GM23248 (cell line): ENCODE data around the gene TUBB1. TPM values are rescaled to one million over a fixed set of nuclear protein-coding genes. Genes with fewer than 3 reads are reported as not detected.

Experiments
- DNase-seq: peaks from one replicate; pipeline ENCODE4 v3.0.0-alpha.2; 2015
- H2AFZ ChIP-seq: fragments of 200-600 bp; sonication (generic); 2 replicates; pipeline ENCODE4 v1.6.1; 2016; ENCODE audit warnings: antibody characterized with exemption
- H3F3A ChIP-seq: fragments of 200-600 bp; sonication (generic); 2 replicates; pipeline ENCODE4 v1.6.1; 2016; ENCODE audit warnings: mild to moderate bottlenecking, antibody characterized with exemption, mixed run types; ENCODE audit not compliant: insufficient read depth
- H3K27ac ChIP-seq: fragments of 200-600 bp; sonication (generic); 2 replicates; pipeline ENCODE4 v1.5.1; 2016; ENCODE audit warnings: mild to moderate bottlenecking
- H3K27me3 ChIP-seq: fragments of 200-600 bp; sonication (generic); replicated peaks from 2 replicates; pipeline ENCODE4 v1.6.1; 2016; ENCODE audit warnings: mild to moderate bottlenecking; ENCODE audit not compliant: insufficient read depth
- H3K36me3 ChIP-seq: fragments of 200-600 bp; sonication (generic); 2 replicates; pipeline ENCODE4 v1.6.1; 2016; ENCODE audit warnings: low read depth, mild to moderate bottlenecking
- H3K4me1 ChIP-seq: fragments of 200-600 bp; sonication (generic); 2 replicates; pipeline ENCODE4 v1.6.1; 2016; ENCODE audit warnings: mild to moderate bottlenecking; ENCODE audit not compliant: insufficient read depth
- H3K4me2 ChIP-seq: fragments of 200-600 bp; sonication (generic); one replicate; pipeline ENCODE4 v1.6.1; 2016; ENCODE audit warnings: mild to moderate bottlenecking; ENCODE audit not compliant: unreplicated experiment
- H3K4me3 ChIP-seq: fragments of 200-600 bp; sonication (generic); 2 replicates; pipeline ENCODE4 v1.5.1; 2016; ENCODE audit warnings: mild to moderate bottlenecking
- H3K79me2 ChIP-seq: fragments of 200-600 bp; sonication (generic); 2 replicates; pipeline ENCODE4 v1.6.1; 2016; ENCODE audit warnings: mild to moderate bottlenecking; ENCODE audit not compliant: insufficient read depth
- H3K9ac ChIP-seq: fragments of 200-600 bp; sonication (generic); 2 replicates; pipeline ENCODE4 v1.6.1; 2016; ENCODE audit warnings: mild to moderate bottlenecking
- H3K9me2 ChIP-seq: fragments of 200-600 bp; sonication (generic); 2 replicates; pipeline ENCODE4 v1.6.1; 2016; ENCODE audit warnings: mixed run types, mild to moderate bottlenecking, moderate library complexity; ENCODE audit not compliant: insufficient read depth
- H3K9me3 ChIP-seq: fragments of 200-600 bp; sonication (generic); one replicate; pipeline ENCODE4 v1.6.1; 2017; ENCODE audit warnings: low read depth
- H4K20me1 ChIP-seq: fragments of 200-600 bp; sonication (generic); 2 replicates; pipeline ENCODE4 v1.6.0; 2016; ENCODE audit not compliant: insufficient read depth
- EZH2 ChIP-seq: fragments of 200-600 bp; sonication (generic); IDR thresholded peaks from 2 replicates; pipeline ENCODE4 v1.6.1; 2018; ENCODE audit warnings: antibody characterized with exemption, mild to moderate bottlenecking; ENCODE audit not compliant: insufficient read depth, poor library complexity, severe bottlenecking
- EZH2phosphoT487 ChIP-seq: fragments of 200-600 bp; sonication (generic); IDR thresholded peaks from 2 replicates; pipeline ENCODE4 v1.6.1; 2018; ENCODE audit warnings: antibody characterized with exemption, moderate library complexity, mild to moderate bottlenecking, low read depth; ENCODE audit not compliant: insufficient read depth
- WGBS, 2 experiments: methylation state at CpG; one replicate each; pipeline ENCODE4 v1.1.6; 2015 to 2017; ENCODE audit warnings: low lambda C conversion rate in 2 of 2, low coverage in 1 of 2; ENCODE audit errors: missing lambda C conversion rate in 2 of 2; 5-methylcytosine and 5-hydroxymethylcytosine counted together
- in situ Hi-C: fragments of 300-500 bp; cut with MboI; formaldehyde crosslinking; loops from 2 replicates; pipeline ENCODE4 v1.15.0; 2020
- polyA plus RNA-seq: library from polyadenylated mRNA; unstranded; fragments of >200 nt; fragmentation: Nextera tagmentation; extraction: Ambion mirVana; gene quantifications from 2 replicates; pipeline ENCODE4 v1.2.1, GENCODE V29; 2016
- total RNA-seq: library from RNA; depleted of rRNA; stranded (reverse); fragments of >200 nt; shearing (Covaris generic); gene quantifications from 2 replicates; pipeline ENCODE4 v1.2.3, GENCODE V29; 2014

Gene TUBB1
- total and polyA plus RNA-seq, 2 experiments from 2014 or later = 0.09 TPM; not detected in 1

DNA sequence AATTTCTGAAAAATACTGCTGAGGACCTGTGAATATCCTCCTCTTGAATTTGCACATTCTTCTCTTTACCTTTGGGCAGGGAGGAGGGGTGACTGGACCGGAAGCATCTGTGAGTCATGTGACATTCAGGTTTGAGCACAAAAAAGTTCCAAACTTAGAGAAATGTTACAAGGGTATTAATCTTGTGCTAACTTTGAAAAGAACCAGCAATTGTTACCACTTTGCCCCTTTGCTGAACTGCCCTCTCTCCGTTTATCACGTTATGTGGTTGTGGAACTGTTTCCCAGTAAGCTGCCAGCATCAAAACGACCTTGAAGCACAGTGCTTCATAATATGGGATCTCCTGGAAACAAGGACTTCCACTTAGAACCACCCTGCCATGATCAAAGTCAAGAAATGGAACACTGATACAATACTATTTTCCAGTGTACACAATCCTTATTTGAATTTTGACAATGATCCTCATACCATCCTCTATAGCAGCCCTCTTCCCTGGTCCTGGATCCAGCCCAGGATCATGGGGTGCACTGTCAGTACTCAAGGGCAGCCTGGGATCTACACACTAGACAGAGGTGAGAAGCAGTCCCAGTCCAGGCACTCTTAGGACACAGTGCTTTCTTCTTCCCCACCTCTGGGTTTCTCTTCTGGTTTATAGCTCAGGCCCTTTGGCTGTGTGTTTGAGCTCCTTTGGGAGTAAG, 2.3 kb upstream of the TUBB1 start:
- WGBS, 2 experiments = 66 to 68% methylated on average over 4 of the region's 4 CpGs
- Histone ChIP-seq H3F3A (peaks cover 27% of the 10 kb centered on the region), H3K79me2 (0 out of 2 replicates have a peak, but pooled peaks cover 4% of the 10 kb centered on the region), H3K9ac (no peak overlapping the region), H3K36me3 (no peaks in the 10 kb centered on the region), H3K4me2 (no peak overlapping the region), H3K4me3 (no peak overlapping the region), H3K9me2 (no peaks in the 10 kb centered on the region), H3K4me1 (peaks cover 29% of the 10 kb centered on the region), H3K9me3 (no peaks in the 10 kb centered on the region), H3K27me3 (no peaks in the 10 kb centered on the region), H2AFZ (no peak overlapping the region), H4K20me1 (no peaks in the 10 kb centered on the region), H3K27ac (no peak overlapping the region)
- no peak for DNase-seq
- no peak for TF ChIP-seq EZH2
- TF ChIP-seq EZH2phosphoT487 = no peak
- in situ Hi-C loops = loop anchor here (25.0 kb wide), 1 partner anchor 780 kb away; the partner anchor contains the start of gene ANKRD60

DNA sequence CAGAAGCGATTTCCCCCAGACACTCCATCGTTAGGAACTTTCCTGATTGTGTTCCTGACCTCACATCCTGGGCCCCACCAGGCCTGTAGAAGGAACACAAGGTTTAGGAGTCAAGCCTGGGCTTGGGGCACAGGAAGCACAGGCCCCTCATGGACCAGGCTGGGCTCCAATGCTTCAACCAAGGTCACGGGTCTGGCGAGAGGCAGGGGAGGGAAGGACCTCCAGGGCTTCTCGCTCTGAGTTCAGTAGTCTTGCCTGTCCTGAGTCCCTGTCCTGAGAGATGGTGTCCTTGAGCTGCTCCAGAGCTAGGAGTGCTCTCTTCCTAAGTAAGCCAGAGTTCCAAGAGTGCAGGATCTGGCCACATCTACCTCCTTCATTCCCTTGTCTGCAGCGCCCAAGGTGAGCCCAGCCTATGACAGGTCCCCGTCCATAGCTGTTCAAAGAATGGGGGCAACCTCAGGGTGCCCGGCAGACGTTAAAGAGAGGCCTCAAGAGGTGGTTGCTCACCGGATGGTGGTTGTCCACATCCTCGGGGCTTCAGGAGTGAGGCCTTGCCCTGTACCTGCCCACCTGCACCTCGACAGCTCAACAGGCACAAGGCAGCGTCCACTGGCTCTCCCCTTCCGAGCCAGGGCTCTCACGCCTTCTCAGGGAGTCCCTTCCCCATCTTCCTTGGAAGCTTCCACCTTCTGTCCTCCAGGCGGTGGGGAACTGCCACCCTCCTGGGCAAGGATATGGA, 1.6 kb upstream of the TUBB1 start:
- Histone ChIP-seq H3K9me2 (no peaks in the 10 kb centered on the region), H3K4me3 (no peak overlapping the region), H3K9me3 (no peaks in the 10 kb centered on the region), H3K27ac (no peak overlapping the region), H3K4me1 (peaks cover 29% of the 10 kb centered on the region), H4K20me1 (no peaks in the 10 kb centered on the region), H3K36me3 (peaks cover 3% of the 10 kb centered on the region; the same call in 1 of the 2 replicates), H2AFZ (no peak overlapping the region), H3F3A (peaks cover 27% of the 10 kb centered on the region), H3K79me2 (0 out of 2 replicates have a peak, but pooled peaks cover 4% of the 10 kb centered on the region), H3K27me3 (no peaks in the 10 kb centered on the region), H3K4me2 (no peak overlapping the region), H3K9ac (no peak overlapping the region)
- TF ChIP-seq EZH2 (no peak), EZH2phosphoT487 (no peak)
- no peak for DNase-seq
- in situ Hi-C loops = loop anchor here (25.0 kb wide), 1 partner anchor 780 kb away; the partner anchor contains the start of gene ANKRD60
- WGBS, 2 experiments = 93 to 96% methylated on average over 16 of the region's 16 CpGs

DNA sequence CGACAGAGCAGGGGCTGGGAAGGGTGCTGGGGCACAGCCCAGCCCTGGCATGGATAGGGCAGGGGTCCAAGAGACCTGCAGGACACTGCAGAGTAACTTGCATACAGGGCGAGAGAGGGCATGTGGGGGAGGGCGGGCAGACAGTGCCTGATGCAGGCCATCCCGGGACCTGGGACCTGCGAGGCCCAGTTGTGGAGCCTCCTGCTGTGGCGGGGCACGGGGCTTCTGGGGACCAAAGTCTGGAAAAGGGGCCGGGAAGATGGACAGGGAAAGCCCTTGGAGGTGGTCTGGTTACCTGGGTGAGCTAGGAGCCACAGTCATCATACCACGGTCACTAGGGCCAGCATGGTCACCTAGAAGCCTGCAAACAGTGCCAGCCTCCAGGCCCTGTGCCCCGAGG, 412 bp upstream of the TUBB1 start:
- in situ Hi-C loops = loop anchor here (25.0 kb wide), 1 partner anchor 782 kb away; the partner anchor contains the start of gene ANKRD60
- H3F3A ChIP-seq = peaks cover 21% of the 10 kb centered on the region
- H3K9me2 ChIP-seq = no peaks in the 10 kb centered on the region
- H2AFZ ChIP-seq = no peak overlapping the region
- 0 out of 2 replicates have a peak, but pooled peaks cover 4% of the 10 kb centered on the region for H3K79me2 ChIP-seq
- H3K4me1 ChIP-seq = peaks cover 26% of the 10 kb centered on the region
- TF ChIP-seq EZH2phosphoT487 (no peak), EZH2 (no peak)
- no peaks in the 10 kb centered on the region for H4K20me1 ChIP-seq
- WGBS, 2 experiments = 97 to 98% methylated on average over 10 of the region's 10 CpGs
- DNase-seq = no peak
- H3K4me3 ChIP-seq = no peak overlapping the region
- no peak overlapping the region for H3K27ac ChIP-seq
- H3K9ac ChIP-seq = no peak overlapping the region
- H3K4me2 ChIP-seq = no peak overlapping the region
- H3K27me3 ChIP-seq = no peaks in the 10 kb centered on the region
- no peaks in the 10 kb centered on the region for H3K9me3 ChIP-seq
- peaks cover 3% of the 10 kb centered on the region; the same call in 1 of the 2 replicates for H3K36me3 ChIP-seq

DNA sequence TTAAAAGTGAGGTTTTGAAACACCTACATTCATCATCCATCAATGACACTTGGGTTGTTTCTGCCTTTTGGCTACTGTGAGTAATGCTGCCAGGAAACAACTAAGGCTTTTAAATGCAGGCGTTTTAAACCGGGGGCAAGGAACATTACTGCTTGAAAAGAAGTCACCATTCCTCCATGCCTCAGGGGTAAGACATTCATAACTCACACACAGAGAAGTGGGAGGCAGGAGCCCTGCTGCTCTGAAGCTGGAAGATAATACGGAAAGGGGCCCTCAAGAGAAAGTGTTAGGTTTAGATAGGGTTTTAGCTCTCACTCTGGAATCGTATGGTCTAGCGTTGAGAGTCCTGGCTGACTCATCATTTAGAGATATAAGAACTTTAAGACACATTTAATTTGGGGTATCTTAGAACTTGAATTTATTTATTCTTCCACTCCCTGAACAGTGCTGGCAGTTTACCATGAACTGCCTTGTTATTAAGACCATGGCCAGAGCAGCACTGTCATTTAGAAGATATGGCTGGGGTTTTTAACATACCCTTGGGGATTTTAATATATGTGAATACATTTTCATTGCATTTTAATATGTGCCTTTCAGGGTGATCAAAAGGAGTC, 1.8 kb downstream of the TUBB1 start:
- no peaks in the 10 kb centered on the region for H4K20me1 ChIP-seq
- H3F3A ChIP-seq = peaks cover 16% of the 10 kb centered on the region; the same call in 1 of the 2 replicates
- no peaks in the 10 kb centered on the region for H3K27me3 ChIP-seq
- peak overlapping the region; percentile 21 for H3K4me2 ChIP-seq
- H3K4me3 ChIP-seq = no peak overlapping the region
- peak overlapping the region; percentile 26; the same call in 1 of the 2 replicates for H3K27ac ChIP-seq
- no peak overlapping the region for H3K9ac ChIP-seq
- TF ChIP-seq EZH2phosphoT487 (no peak), EZH2 (no peak)
- WGBS, 2 experiments = 54 to 64% methylated on average over 5 of the region's 5 CpGs
- peak; percentile 66 for DNase-seq
- H3K36me3 ChIP-seq = peaks cover 13% of the 10 kb centered on the region; the same call in 1 of the 2 replicates
- H2AFZ ChIP-seq = no peak overlapping the region
- H3K9me3 ChIP-seq = no peaks in the 10 kb centered on the region
- no peaks in the 10 kb centered on the region for H3K9me2 ChIP-seq
- H3K4me1 ChIP-seq = peaks cover 16% of the 10 kb centered on the region; the same call in 1 of the 2 replicates
- H3K79me2 ChIP-seq = peaks cover 18% of the 10 kb centered on the region
- in situ Hi-C loops = loop anchor here (25.0 kb wide), 1 partner anchor 784 kb away; the partner anchor contains the start of gene ANKRD60
